WTC11 (cell line): ENCODE data around the gene NCMAP. TPM values are rescaled to one million over a fixed set of nuclear protein-coding genes. Genes with fewer than 3 reads are reported as not detected.

Experiments used
- ATAC-seq: fragments of 200-7000 bp; cut with Tn5 transposase; 2 replicates; pipeline ENCODE4 v1.10.0; 2021; ENCODE audit warnings: mild to moderate bottlenecking, moderate library complexity
- CTCF ChIA-PET: fragments of 300-600 bp; sonication (Branson Sonifier 250); formaldehyde crosslinking; loops from one replicate; lab custom pipeline; 2021; ENCODE audit warnings: antibody characterized with exemption; lab: Charles Lee
- POLR2A ChIA-PET: fragments of 350-600 bp; sonication (Branson Sonifier 250); formaldehyde crosslinking; loops from one replicate; lab custom pipeline; 2021; ENCODE audit warnings: antibody characterized with exemption; lab: Charles Lee
- DNase-seq: peaks from one replicate; pipeline ENCODE4 v3.0.0; 2021; ENCODE audit warnings: low spot score
- H3K27ac Mint-ChIP-seq: 2 replicates; pipeline ENCODE4 v1.8.0; 2021; ENCODE audit warnings: mixed read lengths
- H3K27me3 Mint-ChIP-seq: 2 replicates; pipeline ENCODE4 v1.8.0; 2021; ENCODE audit warnings: low read depth, mild to moderate bottlenecking, moderate library complexity, mixed read lengths
- H3K36me3 Mint-ChIP-seq: 2 replicates; pipeline ENCODE4 v1.8.0; 2021; ENCODE audit warnings: mixed read lengths
- H3K4me1 Mint-ChIP-seq: 2 replicates; pipeline ENCODE4 v1.8.0; 2022; ENCODE audit warnings: mixed read lengths
- H3K4me3 Mint-ChIP-seq: 2 replicates; pipeline ENCODE4 v1.8.0; 2021; ENCODE audit warnings: mild to moderate bottlenecking, moderate library complexity, mixed read lengths
- H3K9me3 Mint-ChIP-seq: 2 replicates; pipeline ENCODE4 v1.8.0; 2021; ENCODE audit warnings: mixed read lengths
- CREM ChIP-seq: sonication (generic); formaldehyde crosslinking; IDR thresholded peaks from 2 replicates; pipeline ENCODE4 v1.8.1; 2022; ENCODE audit warnings: mild to moderate bottlenecking, missing genetic modification reagents, moderate library complexity
- ESRRA ChIP-seq: sonication (generic); formaldehyde crosslinking; IDR thresholded peaks from 2 replicates; pipeline ENCODE4 v1.8.1; 2022; ENCODE audit warnings: mild to moderate bottlenecking, missing genetic modification reagents, borderline replicate concordance
- ETV6 ChIP-seq: sonication (generic); formaldehyde crosslinking; IDR thresholded peaks from 2 replicates; pipeline ENCODE4 v1.8.1; 2022; ENCODE audit warnings: mild to moderate bottlenecking, missing genetic modification reagents
- FOXK1 ChIP-seq: sonication (generic); formaldehyde crosslinking; IDR thresholded peaks from 2 replicates; pipeline ENCODE4 v1.8.0; 2022; ENCODE audit warnings: mild to moderate bottlenecking, moderate library complexity, missing genetic modification reagents
- GABPB1 ChIP-seq: sonication (generic); formaldehyde crosslinking; IDR thresholded peaks from 2 replicates; pipeline ENCODE4 v1.8.1; 2023; ENCODE audit warnings: mild to moderate bottlenecking, missing genetic modification reagents
- GRHL2 ChIP-seq: fragments of 250-450 bp; sonication (Bioruptor Pico); IDR thresholded peaks from 2 replicates; pipeline ENCODE4 v1.8.0; 2022; ENCODE audit warnings: mild to moderate bottlenecking, moderate library complexity; ENCODE audit not compliant: insufficient replicate concordance, severe bottlenecking
- HMGXB4 ChIP-seq: sonication (generic); formaldehyde crosslinking; IDR thresholded peaks from 2 replicates; pipeline ENCODE4 v1.8.1; 2023; ENCODE audit warnings: mild to moderate bottlenecking, moderate library complexity, missing genetic modification reagents
- JUN ChIP-seq: sonication (generic); formaldehyde crosslinking; IDR thresholded peaks from 2 replicates; pipeline ENCODE4 v1.8.0; 2023; ENCODE audit warnings: mild to moderate bottlenecking, missing genetic modification reagents
- KAT7 ChIP-seq: sonication (generic); formaldehyde crosslinking; IDR thresholded peaks from 2 replicates; pipeline ENCODE4 v1.8.1; 2023; ENCODE audit warnings: missing genetic modification reagents, mild to moderate bottlenecking, borderline replicate concordance
- MAX ChIP-seq: sonication (generic); formaldehyde crosslinking; IDR thresholded peaks from 2 replicates; pipeline ENCODE4 v1.8.0; 2022; ENCODE audit warnings: mild to moderate bottlenecking, missing genetic modification reagents
- NFE2L1 ChIP-seq: sonication (generic); formaldehyde crosslinking; IDR thresholded peaks from 2 replicates; pipeline ENCODE4 v1.8.1; 2023; ENCODE audit warnings: missing genetic modification reagents
- NFYB ChIP-seq: sonication (generic); formaldehyde crosslinking; conservative IDR thresholded peaks from 2 replicates; pipeline ENCODE4 v1.8.0; 2022; ENCODE audit warnings: low read depth, missing genetic modification reagents
- OVOL2 ChIP-seq: fragments of 250-450 bp; sonication (Bioruptor Pico); IDR thresholded peaks from 2 replicates; pipeline ENCODE4 v1.9.0; 2021; ENCODE audit warnings: mild to moderate bottlenecking, borderline replicate concordance
- SP1 ChIP-seq: sonication (generic); formaldehyde crosslinking; conservative IDR thresholded peaks from 2 replicates; pipeline ENCODE4 v1.8.1; 2022; ENCODE audit warnings: missing genetic modification reagents
- USF1 ChIP-seq: sonication (generic); formaldehyde crosslinking; IDR thresholded peaks from 2 replicates; pipeline ENCODE4 v1.8.0; 2022; ENCODE audit warnings: mild to moderate bottlenecking, missing genetic modification reagents
- USF2 ChIP-seq: sonication (generic); formaldehyde crosslinking; IDR thresholded peaks from 2 replicates; pipeline ENCODE4 v1.8.1; 2023; ENCODE audit warnings: mild to moderate bottlenecking, missing genetic modification reagents, moderate library complexity
- ZBTB21 ChIP-seq: sonication (generic); formaldehyde crosslinking; IDR thresholded peaks from 2 replicates; pipeline ENCODE4 v1.8.1; 2023; ENCODE audit warnings: mild to moderate bottlenecking, missing genetic modification reagents, borderline replicate concordance
- ZNF121 ChIP-seq: sonication (generic); formaldehyde crosslinking; IDR thresholded peaks from 2 replicates; pipeline ENCODE4 v1.8.0; 2023; ENCODE audit warnings: missing genetic modification reagents
- ZNF232 ChIP-seq: sonication (generic); formaldehyde crosslinking; IDR thresholded peaks from 2 replicates; pipeline ENCODE4 v1.8.0; 2022; ENCODE audit warnings: mild to moderate bottlenecking, missing genetic modification reagents
- ZNF396 ChIP-seq: fragments of 250-450 bp; sonication (Bioruptor Pico); IDR thresholded peaks from 2 replicates; pipeline ENCODE4 v1.8.0; 2021; ENCODE audit warnings: mild to moderate bottlenecking, moderate library complexity, borderline replicate concordance
- total RNA-seq: library from RNA; stranded (reverse); gene quantifications from 3 replicates; pipeline ENCODE4 v1.2.3, GENCODE V29; 2021
- TF ChIP-seq, protein P1 (sequence below): sonication (generic); formaldehyde crosslinking; IDR thresholded peaks from 2 replicates; pipeline ENCODE4 v1.8.0; 2023; ENCODE audit warnings: missing genetic modification reagents
- TF ChIP-seq, protein P2 (sequence below): sonication (generic); formaldehyde crosslinking; IDR thresholded peaks from 2 replicates; pipeline ENCODE4 v1.8.1; 2022; ENCODE audit warnings: mild to moderate bottlenecking, moderate library complexity, missing genetic modification reagents
- TF ChIP-seq, protein P3 (sequence below): sonication (generic); formaldehyde crosslinking; IDR thresholded peaks from 2 replicates; pipeline ENCODE4 v1.8.1; 2022; ENCODE audit warnings: missing genetic modification reagents, borderline replicate concordance

The NCMAP gene
- total RNA-seq, 1 experiment from 2014 or later = 0.26 TPM

DNA sequence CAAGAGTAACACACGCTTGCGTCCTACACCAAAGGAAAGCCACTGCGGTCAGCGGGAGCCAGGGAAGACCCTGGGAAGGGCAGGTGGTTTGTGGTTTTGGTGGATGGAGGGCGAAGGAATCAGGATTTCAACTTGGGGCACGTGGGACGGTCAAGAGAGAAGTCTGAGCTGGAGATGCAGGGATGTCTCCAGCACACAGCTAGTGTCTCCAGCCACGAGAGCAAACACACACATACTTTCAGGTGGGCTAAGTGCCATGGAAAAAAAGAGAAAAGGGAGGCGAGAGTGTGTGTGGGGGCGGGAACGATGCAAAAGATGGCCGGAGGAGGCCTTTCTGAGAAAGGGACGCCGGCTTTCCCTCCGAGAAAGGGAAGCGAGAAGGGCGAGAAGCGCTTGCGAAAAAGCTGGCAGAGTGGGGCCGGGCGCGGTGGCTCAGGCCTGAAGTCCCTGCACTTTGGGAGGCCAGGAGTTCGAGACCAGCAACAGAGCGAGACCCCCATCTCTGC lies 85.8 kb downstream of the NCMAP start:
- peaks cover 4% of the 10 kb centered on the region; the same call in 1 of the 2 replicates for H3K27me3 Mint-ChIP-seq
- peak overlapping the region; percentile 99 for H3K27ac Mint-ChIP-seq
- CTCF ChIA-PET = interaction anchor here (1.0 to 1.9 kb wide), 4 partner anchors 54 to 440 kb away, joined by 3 to 6 read pairs (median 4); partner anchors contain the start of gene NIPAL3
- peak overlapping the region; percentile 91 for H3K4me3 Mint-ChIP-seq
- H3K36me3 Mint-ChIP-seq = peaks cover 20% of the 10 kb centered on the region
- peaks cover 21% of the 10 kb centered on the region for H3K4me1 Mint-ChIP-seq
- TF ChIP-seq SP1 (CRISPR knock-in tag) = no peak
- TF ChIP-seq GRHL2 (CRISPR knock-in tag) = no peak
- TF ChIP-seq, protein P1, sequence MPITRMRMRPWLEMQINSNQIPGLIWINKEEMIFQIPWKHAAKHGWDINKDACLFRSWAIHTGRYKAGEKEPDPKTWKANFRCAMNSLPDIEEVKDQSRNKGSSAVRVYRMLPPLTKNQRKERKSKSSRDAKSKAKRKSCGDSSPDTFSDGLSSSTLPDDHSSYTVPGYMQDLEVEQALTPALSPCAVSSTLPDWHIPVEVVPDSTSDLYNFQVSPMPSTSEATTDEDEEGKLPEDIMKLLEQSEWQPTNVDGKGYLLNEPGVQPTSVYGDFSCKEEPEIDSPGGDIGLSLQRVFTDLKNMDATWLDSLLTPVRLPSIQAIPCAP = no peak
- TF ChIP-seq, all 79 proteins: peak for 0
- no peaks in the 10 kb centered on the region for H3K9me3 Mint-ChIP-seq
- POLR2A ChIA-PET = interaction anchor here (0.5 to 1.7 kb wide), 3 partner anchors 100 to 179 kb away, joined by 4 read pairs; partner anchors contain the start of gene CLIC4
- DNase-seq = peak; percentile 26
- no peak for ATAC-seq

DNA sequence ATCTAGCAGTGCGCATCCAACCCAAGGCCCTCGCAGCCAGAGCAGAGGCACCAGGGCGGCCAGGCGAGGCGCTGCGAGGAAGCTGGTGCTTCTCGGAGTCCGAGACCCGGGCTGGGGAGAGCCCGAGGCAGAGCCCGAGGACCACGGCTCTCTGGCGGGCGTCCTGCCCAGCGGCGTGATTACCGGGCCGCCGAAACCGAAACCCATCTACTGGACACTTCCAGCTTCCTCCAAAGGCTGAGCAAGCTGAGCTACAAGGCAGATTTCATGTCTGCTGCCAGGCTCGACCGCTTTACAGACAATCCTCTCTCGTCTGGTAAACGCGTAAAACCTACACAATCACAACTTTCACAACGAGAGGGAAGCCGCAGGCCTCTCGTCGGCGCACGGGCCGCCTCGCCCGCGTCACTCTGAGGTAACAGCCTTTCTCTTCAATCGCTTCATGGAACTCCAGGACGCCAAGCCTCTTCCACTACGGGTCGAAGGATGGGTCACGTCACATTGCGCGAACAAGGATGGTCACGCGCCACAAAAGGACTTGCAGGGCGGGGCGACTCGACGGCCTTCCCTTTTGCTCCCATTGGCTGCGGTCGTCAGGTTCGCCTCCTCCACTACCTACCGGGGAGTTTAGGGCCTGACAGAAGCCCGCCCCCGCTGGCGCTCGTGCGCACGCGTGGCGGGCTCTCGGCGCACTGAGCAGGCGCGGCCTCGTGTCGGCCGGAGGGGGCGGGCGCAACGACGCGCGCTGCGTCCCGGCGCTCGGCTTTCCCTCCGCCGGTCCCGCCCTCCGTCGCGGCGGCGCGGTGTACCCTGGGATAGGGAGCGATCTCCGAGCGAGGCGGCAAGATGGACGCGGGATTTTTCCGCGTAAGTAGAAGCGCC lies 86.8 kb downstream of the NCMAP start, which contains the start of gene SRRM1:
SRRM1 (plus strand) TSS at position 822 of the 882 bp plus-strand sequence; CDS start at position 847, 25 bp downstream.
- DNase-seq (peak; percentile 97), ATAC-seq (peak; percentile 96)
- H3K36me3 Mint-ChIP-seq = peaks cover 30% of the 10 kb centered on the region
- H3K4me3 Mint-ChIP-seq = peak within 1 kb of the TSS; percentile 91
- H3K27ac Mint-ChIP-seq = peak within 1 kb of the TSS; percentile 100
- ChIA-PET POLR2A (interaction anchor here (0.5 to 1.7 kb wide), 5 partner anchors 21 to 178 kb away, joined by 3 to 4 read pairs (median 4); partner anchors contain the start of gene CLIC4), CTCF (interaction anchor here (0.6 to 1.9 kb wide), 5 partner anchors 55 to 441 kb away, joined by 3 to 6 read pairs (median 6); partner anchors contain the start of gene NIPAL3)
- no peaks in the 10 kb centered on the region for H3K9me3 Mint-ChIP-seq
- peaks cover under 1% of the 10 kb centered on the region; the same call in 1 of the 2 replicates for H3K27me3 Mint-ChIP-seq
- H3K4me1 Mint-ChIP-seq = peaks cover 21% of the 10 kb centered on the region
- TF ChIP-seq ZBTB21 (CRISPR knock-in tag) (peak; percentile 80; the same call in 1 of the 2 replicates), ZNF121 (CRISPR knock-in tag) (no peak), USF1 (peak; percentile 87), USF2 (CRISPR knock-in tag) (peak; percentile 91), HMGXB4 (CRISPR knock-in tag) (peak; percentile 7), ETV6 (peak; percentile 53), CREM (CRISPR knock-in tag) (peak; percentile 86), FOXK1 (peak; percentile 70), ZNF232 (CRISPR knock-in tag) (peak; percentile 83), ESRRA (CRISPR knock-in tag) (peak; percentile 28; the same call in 1 of the 2 replicates), MAX (CRISPR knock-in tag) (peak; percentile 70), NFE2L1 (CRISPR knock-in tag) (no peak), SP1 (CRISPR knock-in tag) (peak; percentile 75), OVOL2 (CRISPR knock-in tag) (no peak), KAT7 (peak; percentile 31), ZNF396 (CRISPR knock-in tag) (no peak), GABPB1 (CRISPR knock-in tag) (peak; percentile 40), NFYB (CRISPR knock-in tag) (peak; percentile 87), JUN (peak; percentile 57; the same call in 1 of the 2 replicates)
- TF ChIP-seq, protein P2, sequence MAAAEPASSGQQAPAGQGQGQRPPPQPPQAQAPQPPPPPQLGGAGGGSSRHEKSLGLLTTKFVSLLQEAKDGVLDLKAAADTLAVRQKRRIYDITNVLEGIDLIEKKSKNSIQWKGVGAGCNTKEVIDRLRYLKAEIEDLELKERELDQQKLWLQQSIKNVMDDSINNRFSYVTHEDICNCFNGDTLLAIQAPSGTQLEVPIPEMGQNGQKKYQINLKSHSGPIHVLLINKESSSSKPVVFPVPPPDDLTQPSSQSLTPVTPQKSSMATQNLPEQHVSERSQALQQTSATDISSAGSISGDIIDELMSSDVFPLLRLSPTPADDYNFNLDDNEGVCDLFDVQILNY = peak; percentile 97
- TF ChIP-seq, protein P3, sequence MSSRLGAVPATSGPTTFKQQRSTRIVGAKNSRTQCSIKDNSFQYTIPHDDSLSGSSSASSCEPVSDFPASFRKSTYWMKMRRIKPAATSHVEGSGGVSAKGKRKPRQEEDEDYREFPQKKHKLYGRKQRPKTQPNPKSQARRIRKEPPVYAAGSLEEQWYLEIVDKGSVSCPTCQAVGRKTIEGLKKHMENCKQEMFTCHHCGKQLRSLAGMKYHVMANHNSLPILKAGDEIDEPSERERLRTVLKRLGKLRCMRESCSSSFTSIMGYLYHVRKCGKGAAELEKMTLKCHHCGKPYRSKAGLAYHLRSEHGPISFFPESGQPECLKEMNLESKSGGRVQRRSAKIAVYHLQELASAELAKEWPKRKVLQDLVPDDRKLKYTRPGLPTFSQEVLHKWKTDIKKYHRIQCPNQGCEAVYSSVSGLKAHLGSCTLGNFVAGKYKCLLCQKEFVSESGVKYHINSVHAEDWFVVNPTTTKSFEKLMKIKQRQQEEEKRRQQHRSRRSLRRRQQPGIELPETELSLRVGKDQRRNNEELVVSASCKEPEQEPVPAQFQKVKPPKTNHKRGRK (CRISPR knock-in tag) = no peak
